ENCODE measurements around the gene CPNE6.

CPNE6 gene

GRCh38 chr14:24127673-24128072 lies 56.3 kb downstream of the CPNE6 start:
- Histone ChIP-seq H3K27ac (ENCODE audit: low read depth in 2 of 2, low read length in 2 of 2) (no peak overlapping the region), H3K9me3 (ENCODE audit: control insufficient read depth in 2 of 2, low read length in 2 of 2) (no peaks in the 10 kb centered on the region), H3K36me3 (ENCODE audit: control insufficient read depth in 2 of 2, insufficient read depth in 2 of 2, low read length in 2 of 2) (peaks cover 12 to 20% of the 10 kb centered on the region in 2 donors), H3K27me3 (ENCODE audit: control insufficient read depth in 2 of 2, insufficient read depth in 2 of 2, low read length in 2 of 2) (no peaks in the 10 kb centered on the region), H3K9ac (ENCODE audit: low read depth in 1 of 2, low read length in 2 of 2) (no peak overlapping the region), H3K4me3 (ENCODE audit: low read length in 2 of 2) (no peak overlapping the region), H3K4me1 (ENCODE audit: control insufficient read depth in 2 of 2, insufficient read depth in 2 of 2, low read length in 2 of 2) (no peaks in the 10 kb centered on the region)
